Left lobe of liver (tissue), 2 donors: Measurements from ENCODE around the gene SLC17A7. TPM values are rescaled to one million over a fixed set of nuclear protein-coding genes. Genes with fewer than 3 reads are reported as not detected.
A peak's percentile ranks its signal among the peaks of the same experiment; 100 is the strongest.
"Not testable (repeated sequence)": the region's sequence is repeated elsewhere in the genome, so short reads cannot be mapped to it uniquely, and the experiment has no call there.

Source experiments
- ATAC-seq: fragments of 200-7000 bp; cut with Tn5 transposase; one replicate; pipeline ENCODE4 v1.9.1; 2020; ENCODE audit warnings: mild to moderate bottlenecking, moderate library complexity
- DNase-seq: peaks from one replicate; pipeline ENCODE4 v3.0.0-alpha.2; 2020; ENCODE audit warnings: low spot score
- total RNA-seq: library from RNA; stranded (reverse); gene quantifications from one replicate; pipeline ENCODE4 v1.2.1, GENCODE V29; 2021
- donor health status: DM: no; HTN: no; CAD: no; lungs with moderate emphysema.
- donor health status: DM: no; HTN: yes; CAD: no.

Gene SLC17A7
- total RNA-seq, 1 donor from 2014 or later, result 0.15 TPM

- no peak for ATAC-seq
- no peak for DNase-seq
Measured at GRCh38 chr19:49447485-49448431, 6.4 kb upstream of the SLC17A7 start.

- DNase-seq (no peak), ATAC-seq (no peak)
Measured at GRCh38 chr19:49445997-49446396, 4.7 kb upstream of the SLC17A7 start.

DNA sequence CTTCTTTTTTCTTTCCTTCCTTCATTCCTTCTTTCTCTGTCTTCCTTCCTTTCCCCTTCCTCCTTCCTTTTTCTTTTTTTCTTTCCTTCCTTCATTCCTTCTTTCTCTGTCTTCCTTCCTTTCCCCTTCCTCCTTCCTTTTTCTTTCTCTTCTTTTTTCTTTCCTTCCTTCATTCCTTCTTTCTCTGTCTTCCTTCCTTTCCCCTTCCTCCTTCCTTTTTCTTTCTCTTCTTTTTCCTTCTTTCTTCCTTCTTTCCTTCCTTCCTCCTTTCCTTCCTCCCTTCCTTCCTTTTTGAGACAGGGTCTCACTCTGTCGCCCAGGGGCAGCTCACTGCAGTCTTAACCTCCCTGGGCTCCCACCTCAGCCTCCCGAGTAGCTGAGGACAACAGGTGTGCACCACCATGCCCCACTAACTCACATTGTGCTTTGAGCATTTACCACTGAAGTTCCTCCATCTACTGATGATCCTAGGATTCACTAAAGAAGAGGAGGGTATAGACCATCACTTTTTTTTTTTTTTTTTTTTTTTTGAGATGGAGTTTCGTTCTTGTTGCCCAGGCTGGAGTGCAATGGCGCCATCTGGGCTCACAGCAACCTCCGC is 2.9 kb upstream of the SLC17A7 start:
- not testable (repeated sequence) for DNase-seq, ATAC-seq

GRCh38 chr19:49443366-49444099 is 2.2 kb upstream of the SLC17A7 start:
- ATAC-seq (peak; percentile 89), DNase-seq (peak; percentile 92)

GRCh38 chr19:49442771-49443365 is 1.5 kb upstream of the SLC17A7 start:
- ATAC-seq (peak; percentile 78), DNase-seq (peak; percentile 93)

DNA sequence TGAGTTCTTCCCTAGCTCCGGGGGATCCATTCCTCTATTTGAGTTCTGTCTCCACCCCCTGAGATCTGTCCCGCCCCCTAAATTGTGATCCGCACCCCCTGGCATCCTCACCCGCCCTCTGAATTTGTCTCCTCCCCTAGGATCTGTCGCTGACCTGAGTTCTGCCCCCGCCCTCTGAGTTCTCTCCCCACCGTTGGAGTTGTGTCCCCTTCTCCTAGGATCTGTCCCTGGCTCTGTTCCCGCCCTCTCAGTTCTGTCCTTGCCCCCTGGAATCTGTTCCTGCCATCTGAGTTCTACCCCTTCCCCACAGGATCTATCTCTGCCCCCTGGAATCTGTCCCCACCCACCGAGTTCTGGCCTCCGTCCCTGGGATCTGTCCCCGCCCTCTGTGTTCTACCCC is 1.0 kb upstream of the SLC17A7 start:
- DNase-seq (peak; percentile 60), ATAC-seq (no peak)

GRCh38 chr19:49441960-49442350 is 628 bp upstream of the SLC17A7 start:
- ATAC-seq (no peak), DNase-seq (no peak)

- DNase-seq, result no peak
- no peak for ATAC-seq
Measured at GRCh38 chr19:49440439-49441209, 703 bp downstream of the SLC17A7 start.

GRCh38 chr19:49439836-49440235 is 1.5 kb downstream of the SLC17A7 start:
- ATAC-seq, result no peak
- no peak for DNase-seq

- ATAC-seq, result no peak
- DNase-seq, result no peak
Measured at GRCh38 chr19:49438261-49438660, 3.1 kb downstream of the SLC17A7 start.

DNA sequence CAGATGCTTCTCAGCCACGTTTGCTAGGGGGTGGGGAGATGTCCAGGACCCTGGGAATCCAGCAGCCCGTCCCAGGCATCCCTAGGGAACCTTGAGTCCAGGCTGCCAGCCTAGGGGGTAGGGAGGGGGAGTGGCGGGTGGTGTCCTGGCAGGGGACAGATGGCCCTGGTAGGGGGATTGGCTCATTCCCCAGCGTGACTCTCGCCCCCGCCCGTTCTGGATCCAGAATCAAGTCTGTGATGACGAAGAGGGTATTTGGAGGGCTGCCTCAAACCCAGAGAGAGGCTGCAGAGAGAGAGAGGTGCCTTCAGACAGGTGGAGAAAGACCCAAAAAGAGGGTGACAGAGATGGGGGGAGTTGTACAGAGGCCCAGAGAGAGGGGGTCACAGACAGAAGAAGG is 4.1 kb downstream of the SLC17A7 start:
- DNase-seq (no peak), ATAC-seq (no peak)

DNA sequence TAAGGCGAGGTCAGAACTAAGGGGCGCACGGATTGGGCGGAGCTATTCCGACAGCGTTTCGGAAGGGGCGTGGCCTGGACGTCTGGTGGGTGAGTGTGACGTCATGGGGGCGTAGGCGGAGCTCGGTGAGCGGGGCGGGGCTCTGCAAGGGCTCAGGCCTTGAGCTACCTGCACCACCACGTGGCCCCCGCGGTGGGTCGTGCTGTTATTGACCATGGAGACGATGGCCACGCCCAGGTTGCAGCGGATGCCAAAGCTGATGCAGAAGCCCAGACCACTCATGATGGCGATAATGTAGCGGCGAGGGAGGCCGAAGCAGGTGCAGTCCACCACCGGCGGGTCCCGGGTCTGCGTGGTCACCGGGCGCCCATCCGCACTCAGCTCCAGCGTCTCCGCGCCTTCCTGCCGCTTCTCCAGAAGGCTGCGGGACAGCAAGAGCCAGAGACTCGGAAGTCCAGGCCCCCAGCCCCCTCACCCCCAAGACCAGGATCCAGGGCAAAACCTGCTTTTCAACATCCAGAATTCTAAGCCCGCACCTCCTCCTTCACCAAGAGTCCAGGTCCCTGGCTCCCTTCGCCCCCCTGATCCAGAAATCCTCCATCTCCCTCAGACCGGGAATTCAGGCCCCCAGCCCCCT is 4.8 kb downstream of the SLC17A7 start:
- ATAC-seq, result no peak
- no peak for DNase-seq

DNA sequence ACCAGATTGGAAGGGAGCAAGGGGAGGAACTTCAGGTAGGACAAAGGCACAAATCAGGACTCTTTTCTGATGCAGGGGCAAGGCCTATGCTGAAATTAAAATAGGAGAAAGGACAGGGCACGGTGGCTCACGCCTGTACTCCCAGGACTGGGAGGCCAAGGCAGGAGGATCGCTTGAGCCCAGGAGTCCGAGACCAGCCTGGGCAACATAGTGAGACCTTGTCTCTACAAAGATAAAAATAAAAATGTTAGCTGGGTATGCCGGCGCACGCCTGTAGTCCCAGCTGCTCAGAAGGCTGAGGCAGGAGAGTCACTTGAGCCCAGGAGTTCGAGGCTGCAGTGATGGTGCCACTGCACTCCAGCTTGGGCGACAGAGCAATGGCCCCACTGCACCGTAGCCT is 5.7 kb downstream of the SLC17A7 start:
- DNase-seq, result no peak
- ATAC-seq, result no peak

DNA sequence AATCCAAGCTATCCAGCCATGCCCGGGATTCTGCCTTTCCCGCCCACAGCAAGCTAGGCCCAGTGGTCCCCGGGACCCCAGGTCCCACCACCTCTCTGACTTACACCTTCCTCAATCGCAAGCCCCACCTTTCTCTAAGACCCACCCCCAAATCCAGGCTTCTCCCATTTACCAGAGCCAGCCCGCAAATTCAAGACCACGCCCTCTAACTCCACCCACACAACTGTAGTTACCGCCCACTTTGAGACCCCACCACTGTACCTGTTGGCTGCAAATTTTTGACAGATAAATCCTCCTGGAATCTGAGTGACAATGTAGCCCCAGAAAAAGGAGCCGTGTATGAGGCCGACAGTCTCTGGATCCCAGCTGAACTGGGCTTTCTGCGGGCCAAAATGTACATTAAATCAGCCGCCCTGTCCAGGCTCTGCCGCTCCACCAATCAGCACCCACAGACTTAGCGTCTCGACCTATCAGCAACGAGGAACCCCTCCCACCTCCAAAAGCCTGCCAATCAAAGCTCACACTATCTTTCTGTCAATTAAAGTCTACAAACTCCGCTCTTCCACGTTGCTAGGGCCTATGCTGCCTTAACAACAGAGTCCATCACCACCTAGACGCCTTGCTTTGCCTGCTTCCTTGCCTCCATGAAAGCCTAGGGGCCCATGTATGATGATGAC is 6.3 kb downstream of the SLC17A7 start:
- ATAC-seq, result no peak
- no peak for DNase-seq

- no peak for DNase-seq
- no peak for ATAC-seq
Measured at GRCh38 chr19:49433240-49433901, 8.0 kb downstream of the SLC17A7 start.

DNA sequence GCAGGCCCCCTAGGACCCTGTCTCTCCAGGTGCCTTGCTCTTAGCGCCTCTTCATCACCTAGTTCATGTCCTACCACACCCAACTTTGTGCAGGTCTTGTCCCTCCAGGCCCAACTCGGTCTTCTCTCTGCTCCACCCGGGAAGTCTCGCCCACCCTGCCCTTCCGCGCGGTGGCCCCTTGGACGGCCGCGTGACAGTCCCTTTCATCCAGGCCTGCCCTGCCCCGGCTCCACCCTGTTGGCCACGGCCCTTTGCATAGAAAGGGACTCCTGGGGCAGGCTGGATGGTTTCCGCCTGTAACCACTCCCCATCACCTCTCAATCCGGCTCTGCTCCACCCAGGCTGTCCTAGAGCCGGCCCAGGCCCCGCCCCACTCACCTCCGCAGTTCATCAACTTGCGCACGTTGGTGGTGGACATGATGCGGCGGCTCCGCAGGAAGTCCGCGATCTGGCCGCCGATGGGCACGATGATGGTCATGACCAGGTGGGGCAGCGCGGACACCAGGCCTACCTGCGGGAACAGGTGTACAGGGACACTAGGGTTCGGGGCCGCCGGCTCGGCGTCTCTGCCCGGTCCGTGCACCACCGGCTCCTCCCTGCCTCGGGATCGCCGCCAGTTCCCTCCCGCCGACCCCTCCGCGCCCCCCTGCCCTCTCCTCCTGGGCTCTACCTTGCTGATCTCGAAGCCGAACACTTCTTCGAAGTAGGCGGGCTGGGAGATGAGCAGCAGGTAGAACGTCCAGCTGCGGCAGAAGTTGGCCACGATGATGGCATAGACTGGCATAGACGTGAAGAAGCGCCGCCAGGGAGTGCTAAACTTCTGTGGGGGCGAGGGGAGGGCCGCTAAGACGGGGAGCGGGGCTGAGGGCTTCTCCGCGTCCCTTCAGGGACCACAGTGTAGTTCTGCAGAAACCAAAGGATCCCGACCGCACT is 8.9 kb downstream of the SLC17A7 start:
- DNase-seq (no peak), ATAC-seq (no peak)

- DNase-seq, result no peak
Measured at GRCh38 chr19:49431330-49431749, 10.0 kb downstream of the SLC17A7 start.

More at GRCh38 chr19:49431330-49431749, 10.0 kb downstream of the SLC17A7 start:
- no peak for ATAC-seq
